Colonic mucosa (tissue), 4 donors: ENCODE results near the gene CDX4. TPM values are rescaled to one million over a fixed set of nuclear protein-coding genes. Genes with fewer than 3 reads are reported as not detected.

Experiments
- DNase-seq: peaks from one replicate; pipeline ENCODE4 v3.0.0-alpha.2; 2020
- H3K27ac ChIP-seq: fragments of 200-600 bp; one replicate; pipeline ENCODE4 v1.8.0; 2021
- H3K27me3 ChIP-seq: fragments of 200-600 bp; one replicate; pipeline ENCODE4 v1.8.0; 2021
- H3K36me3 ChIP-seq: fragments of 200-600 bp; one replicate; pipeline ENCODE4 v1.8.0; 2021
- H3K4me1 ChIP-seq: fragments of 200-600 bp; one replicate; pipeline ENCODE4 v1.8.0; 2021; ENCODE audit warnings: mild to moderate bottlenecking
- H3K4me3 ChIP-seq: fragments of 200-600 bp; one replicate; pipeline ENCODE4 v1.8.0; 2021
- H3K9ac ChIP-seq, 2 donors: one replicate each; pipeline ENCODE4 v1.7.0; 2013; ENCODE audit warnings: control low read depth in 2 of 2, low read depth in 2 of 2, low read length in 2 of 2
- H3K9me3 ChIP-seq: fragments of 200-600 bp; one replicate; pipeline ENCODE4 v1.8.0; 2021
- CTCF ChIP-seq: fragments of 200-600 bp; IDR thresholded peaks from one replicate; pipeline ENCODE4 v1.8.0; 2022; ENCODE audit warnings: antibody characterized with exemption, mild to moderate bottlenecking
- intact Hi-C: fragments of 100-400 bp; cut with DNase I; formaldehyde crosslinking; loops from one replicate; pipeline ENCODE4 v1.14.1; 2022
- total RNA-seq, 2 donors: library from RNA; stranded (reverse); fragmentation: NEBNext Ultra II Directional in 1 of 2; extraction: Animal tissue kit (Norgen Biotek cat#: 25700) in 1 of 2; gene quantifications; one replicate each; pipeline ENCODE4 v1.2.1, GENCODE V29; 2021
- donor health status: healthy.
- donor health status: DM: no; HTN: no; CAD: no.
- donor health status: DM: no; HTN: no; CAD: no.

The CDX4 gene, protein sequence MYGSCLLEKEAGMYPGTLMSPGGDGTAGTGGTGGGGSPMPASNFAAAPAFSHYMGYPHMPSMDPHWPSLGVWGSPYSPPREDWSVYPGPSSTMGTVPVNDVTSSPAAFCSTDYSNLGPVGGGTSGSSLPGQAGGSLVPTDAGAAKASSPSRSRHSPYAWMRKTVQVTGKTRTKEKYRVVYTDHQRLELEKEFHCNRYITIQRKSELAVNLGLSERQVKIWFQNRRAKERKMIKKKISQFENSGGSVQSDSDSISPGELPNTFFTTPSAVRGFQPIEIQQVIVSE
- total RNA-seq: not detected

GRCh38 chrX:73446831-73447230, at the start of gene CDX4:
Gene CDX4, plus strand, starts transcription at chrX:73447053. Its CDS starts 201 bp downstream, at chrX:73447254.
- peaks cover 7% of the 10 kb centered on the region for H3K27me3 ChIP-seq
- TF ChIP-seq CTCF: no peak

GRCh38 chrX:73398185-73398914, 48.5 kb upstream of the CDX4 start:
- intact Hi-C loops: no loop called here

More at GRCh38 chrX:73446831-73447230, at the start of gene CDX4:
- Histone ChIP-seq H3K27ac (no peak within 1 kb of the TSS), H3K9me3 (no peaks in the 10 kb centered on the region), H3K36me3 (no peaks in the 10 kb centered on the region), H3K4me3 (no peak within 1 kb of the TSS), H3K9ac (no peak within 1 kb of the TSS), H3K4me1 (no peaks in the 10 kb centered on the region)
- intact Hi-C loops: no loop called here
- DNase-seq: no peak

DNA sequence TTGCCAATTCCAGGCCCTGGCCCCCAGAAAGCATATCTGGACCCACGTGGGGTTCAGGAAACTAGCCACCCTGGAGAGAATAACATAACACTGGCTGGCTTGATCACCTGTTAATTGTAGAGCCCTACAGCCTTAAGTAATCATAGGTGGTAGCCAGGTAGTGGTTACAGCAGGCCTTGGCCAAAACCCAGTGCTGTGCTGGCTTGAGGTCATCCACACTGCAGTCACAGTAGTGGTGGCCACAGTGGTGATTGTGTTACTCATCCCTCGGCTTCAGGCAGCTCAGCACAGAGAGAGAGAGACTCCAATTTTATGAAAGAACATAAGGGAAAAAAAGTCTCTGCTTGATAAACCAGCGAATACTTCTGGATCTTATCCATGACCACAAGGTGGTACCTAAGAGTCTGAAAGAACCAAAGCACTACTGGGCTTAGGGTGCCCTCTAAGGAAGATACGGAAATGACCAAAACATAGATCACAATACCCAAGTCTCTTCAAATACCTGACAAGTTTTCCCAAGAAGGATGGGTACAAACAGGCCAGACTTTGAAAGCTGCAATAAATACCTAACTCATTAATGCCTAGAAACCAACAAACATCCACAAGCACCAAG, 46.6 kb upstream of the CDX4 start:
- intact Hi-C loops: no loop called here
- Histone ChIP-seq H3K36me3 (no peaks in the 10 kb centered on the region), H3K9me3 (no peaks in the 10 kb centered on the region), H3K4me3 (no peak overlapping the region), H3K27ac (no peak overlapping the region), H3K9ac (no peak overlapping the region), H3K27me3 (no peaks in the 10 kb centered on the region), H3K4me1 (no peaks in the 10 kb centered on the region)
- DNase-seq: no peak
- no peak for TF ChIP-seq CTCF

More at GRCh38 chrX:73398185-73398914, 48.5 kb upstream of the CDX4 start:
- H3K27ac ChIP-seq: no peak overlapping the region
- no peaks in the 10 kb centered on the region for H3K27me3 ChIP-seq
- no peak overlapping the region for H3K4me3 ChIP-seq
- H3K9ac ChIP-seq: no peak overlapping the region
- no peaks in the 10 kb centered on the region for H3K9me3 ChIP-seq
- no peak for DNase-seq
- no peaks in the 10 kb centered on the region for H3K4me1 ChIP-seq
- TF ChIP-seq CTCF: no peak
- H3K36me3 ChIP-seq: no peaks in the 10 kb centered on the region

- H3K36me3 ChIP-seq: no peaks in the 10 kb centered on the region
- no peaks in the 10 kb centered on the region for H3K9me3 ChIP-seq
- intact Hi-C loops: no loop called here
- DNase-seq: no peak
- no peak overlapping the region for H3K27ac ChIP-seq
- TF ChIP-seq CTCF: no peak
- no peaks in the 10 kb centered on the region for H3K4me1 ChIP-seq
- no peak overlapping the region for H3K9ac ChIP-seq
- H3K4me3 ChIP-seq: no peak overlapping the region
- no peaks in the 10 kb centered on the region for H3K27me3 ChIP-seq
Observed at GRCh38 chrX:73401591-73402266, 45.1 kb upstream of the CDX4 start.

- intact Hi-C loops: no loop called here
- H3K36me3 ChIP-seq: no peaks in the 10 kb centered on the region
- no peak for TF ChIP-seq CTCF
- H3K4me1 ChIP-seq: no peaks in the 10 kb centered on the region
- no peak overlapping the region for H3K27ac ChIP-seq
- no peak for DNase-seq
- no peak overlapping the region for H3K9ac ChIP-seq
- H3K27me3 ChIP-seq: no peaks in the 10 kb centered on the region
- H3K4me3 ChIP-seq: no peak overlapping the region
- no peaks in the 10 kb centered on the region for H3K9me3 ChIP-seq
Observed at GRCh38 chrX:73412930-73413329, 33.9 kb upstream of the CDX4 start.
